Brain microvascular endothelial cell (primary cell): ENCODE results near the gene NDUFB2.
"Not testable (repeated sequence)": the region's sequence is repeated elsewhere in the genome, so short reads cannot be mapped to it uniquely, and the experiment has no call there.

Source experiments
- DNase-seq: peaks from one replicate; pipeline ENCODE4 v3.0.0-alpha.2; 2020
- H3K27ac ChIP-seq: fragments of 250-450 bp; sonication (Bioruptor Pico); 2 replicates; pipeline ENCODE4 v1.5.1; 2020; ENCODE audit warnings: mild to moderate bottlenecking, moderate library complexity
- H3K27me3 ChIP-seq: fragments of 250-450 bp; sonication (Bioruptor Pico); replicated peaks from 2 replicates; pipeline ENCODE4 v1.5.1; 2020; ENCODE audit warnings: mild to moderate bottlenecking
- H3K36me3 ChIP-seq: fragments of 250-450 bp; sonication (Bioruptor Pico); replicated peaks from 2 replicates; pipeline ENCODE4 v1.5.1; 2020; ENCODE audit warnings: mild to moderate bottlenecking
- H3K4me3 ChIP-seq: 2 replicates; pipeline ENCODE4 v1.5.1; 2011; ENCODE audit warnings: low read depth, mild to moderate bottlenecking, control low read depth, low read length, moderate library complexity
- CTCF ChIP-seq: IDR thresholded peaks from 2 replicates; pipeline ENCODE4 v1.5.1; 2011; ENCODE audit warnings: low read depth, mild to moderate bottlenecking, moderate library complexity, low read length, control low read depth, inconsistent platforms; ENCODE audit errors: missing control alignments
- in situ Hi-C: cut with HindIII; loops from 2 replicates; pipeline ENCODE4 v1.10.0; 2017; ENCODE audit warnings: low sequenced_read_pairs, low pct_ligation_motif_present

NDUFB2 gene

GRCh38 chr7:140691376-140692045, 5.0 kb upstream of the NDUFB2 start:
- DNase-seq = no peak
- H3K36me3 ChIP-seq = no peaks in the 10 kb centered on the region
- H3K4me3 ChIP-seq = no peak overlapping the region
- TF ChIP-seq CTCF = peak; percentile 12
- no peaks in the 10 kb centered on the region for H3K27me3 ChIP-seq
- in situ Hi-C loops = no loop called here
- H3K27ac ChIP-seq = no peak overlapping the region

GRCh38 chr7:140693849-140694248, 2.7 kb upstream of the NDUFB2 start:
- H3K4me3 ChIP-seq, in situ Hi-C loops, H3K27me3 ChIP-seq, H3K36me3 ChIP-seq, DNase-seq, H3K27ac ChIP-seq: not testable (repeated sequence)

GRCh38 chr7:140694592-140694991, 1.9 kb upstream of the NDUFB2 start:
- Histone ChIP-seq H3K36me3 (no peaks in the 10 kb centered on the region), H3K27me3 (no peaks in the 10 kb centered on the region), H3K4me3 (no peak overlapping the region), H3K27ac (no peak overlapping the region)
- no peak for TF ChIP-seq CTCF
- no peak for DNase-seq
- in situ Hi-C loops = no loop called here

GRCh38 chr7:140695381-140695780, 1.1 kb upstream of the NDUFB2 start:
- no peak overlapping the region for H3K4me3 ChIP-seq
- H3K27ac ChIP-seq = no peak overlapping the region
- DNase-seq = no peak
- in situ Hi-C loops = no loop called here
- TF ChIP-seq CTCF = no peak
- no peaks in the 10 kb centered on the region for H3K36me3 ChIP-seq
- H3K27me3 ChIP-seq = no peaks in the 10 kb centered on the region

- in situ Hi-C loops = no loop called here
- peak; percentile 90 for DNase-seq
- H3K27me3 ChIP-seq = no peaks in the 10 kb centered on the region
- no peak for TF ChIP-seq CTCF
- H3K4me3 ChIP-seq = peak overlapping the region; percentile 99
- H3K36me3 ChIP-seq = no peaks in the 10 kb centered on the region
- H3K27ac ChIP-seq = peak overlapping the region; percentile 84
Measured at GRCh38 chr7:140696024-140696679, 356 bp upstream of the NDUFB2 start.

GRCh38 chr7:140697447-140698143, 1.1 kb downstream of the NDUFB2 start:
- H3K4me3 ChIP-seq = peak overlapping the region; percentile 99
- no peaks in the 10 kb centered on the region for H3K36me3 ChIP-seq
- H3K27me3 ChIP-seq = no peaks in the 10 kb centered on the region
- H3K27ac ChIP-seq = peak overlapping the region; percentile 84
- peak; percentile 1 for TF ChIP-seq CTCF
- in situ Hi-C loops = no loop called here
- no peak for DNase-seq
